Measurements from ENCODE around the gene OLFML3. TPM values are rescaled to one million over a fixed set of nuclear protein-coding genes. Genes with fewer than 3 reads are reported as not detected.

OLFML3 gene
- total and polyA plus RNA-seq, 7 donors = 6.4 to 15.8 (median 9.9) TPM

DNA sequence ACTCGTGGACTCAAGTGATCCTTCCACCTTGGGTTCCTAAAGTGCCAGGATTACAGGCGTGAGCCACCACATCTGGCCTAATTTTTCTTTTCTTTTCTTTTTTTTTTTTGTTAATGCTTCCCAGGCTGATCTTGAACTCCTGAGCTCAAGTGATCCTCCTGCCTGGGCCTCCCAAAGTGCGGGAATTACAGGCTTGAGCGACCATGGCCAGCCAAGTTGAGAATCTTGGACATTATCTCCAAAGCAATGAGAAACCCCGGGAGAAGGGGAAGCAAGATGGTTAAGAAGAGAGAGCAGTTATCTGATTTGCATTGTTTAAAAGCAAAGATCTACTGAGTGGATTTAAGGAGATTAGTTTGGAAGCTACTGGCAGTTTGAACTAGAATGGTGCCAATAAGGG lies 41.1 kb upstream of the OLFML3 start:
- Histone ChIP-seq H3K4me1 (peaks cover 63% of the 10 kb centered on the region), H3K27ac (no peak overlapping the region), H3K27me3 (ENCODE audit: insufficient read depth in 3 of 3, low read length in 2 of 3) (no peaks in the 10 kb centered on the region), H3K36me3 (ENCODE audit: insufficient read depth in 1 of 2, low read depth in 1 of 2) (peaks cover 0 to 27% of the 10 kb centered on the region in 2 donors), H3K4me3 (no peak overlapping the region), H3K9me3 (no peaks in the 10 kb centered on the region)
- 73 to 86% (median 86%) methylated on average over 5 of the region's 5 CpGs for WGBS, 3 donors
- intact Hi-C loops (cut with DNase I) = no loop called here
- TF ChIP-seq, protein P1, sequence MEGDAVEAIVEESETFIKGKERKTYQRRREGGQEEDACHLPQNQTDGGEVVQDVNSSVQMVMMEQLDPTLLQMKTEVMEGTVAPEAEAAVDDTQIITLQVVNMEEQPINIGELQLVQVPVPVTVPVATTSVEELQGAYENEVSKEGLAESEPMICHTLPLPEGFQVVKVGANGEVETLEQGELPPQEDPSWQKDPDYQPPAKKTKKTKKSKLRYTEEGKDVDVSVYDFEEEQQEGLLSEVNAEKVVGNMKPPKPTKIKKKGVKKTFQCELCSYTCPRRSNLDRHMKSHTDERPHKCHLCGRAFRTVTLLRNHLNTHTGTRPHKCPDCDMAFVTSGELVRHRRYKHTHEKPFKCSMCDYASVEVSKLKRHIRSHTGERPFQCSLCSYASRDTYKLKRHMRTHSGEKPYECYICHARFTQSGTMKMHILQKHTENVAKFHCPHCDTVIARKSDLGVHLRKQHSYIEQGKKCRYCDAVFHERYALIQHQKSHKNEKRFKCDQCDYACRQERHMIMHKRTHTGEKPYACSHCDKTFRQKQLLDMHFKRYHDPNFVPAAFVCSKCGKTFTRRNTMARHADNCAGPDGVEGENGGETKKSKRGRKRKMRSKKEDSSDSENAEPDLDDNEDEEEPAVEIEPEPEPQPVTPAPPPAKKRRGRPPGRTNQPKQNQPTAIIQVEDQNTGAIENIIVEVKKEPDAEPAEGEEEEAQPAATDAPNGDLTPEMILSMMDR (IDR thresholded peaks at IDR 0.05) = no peak
- ATAC-seq (no peak), DNase-seq (no peak)

DNA sequence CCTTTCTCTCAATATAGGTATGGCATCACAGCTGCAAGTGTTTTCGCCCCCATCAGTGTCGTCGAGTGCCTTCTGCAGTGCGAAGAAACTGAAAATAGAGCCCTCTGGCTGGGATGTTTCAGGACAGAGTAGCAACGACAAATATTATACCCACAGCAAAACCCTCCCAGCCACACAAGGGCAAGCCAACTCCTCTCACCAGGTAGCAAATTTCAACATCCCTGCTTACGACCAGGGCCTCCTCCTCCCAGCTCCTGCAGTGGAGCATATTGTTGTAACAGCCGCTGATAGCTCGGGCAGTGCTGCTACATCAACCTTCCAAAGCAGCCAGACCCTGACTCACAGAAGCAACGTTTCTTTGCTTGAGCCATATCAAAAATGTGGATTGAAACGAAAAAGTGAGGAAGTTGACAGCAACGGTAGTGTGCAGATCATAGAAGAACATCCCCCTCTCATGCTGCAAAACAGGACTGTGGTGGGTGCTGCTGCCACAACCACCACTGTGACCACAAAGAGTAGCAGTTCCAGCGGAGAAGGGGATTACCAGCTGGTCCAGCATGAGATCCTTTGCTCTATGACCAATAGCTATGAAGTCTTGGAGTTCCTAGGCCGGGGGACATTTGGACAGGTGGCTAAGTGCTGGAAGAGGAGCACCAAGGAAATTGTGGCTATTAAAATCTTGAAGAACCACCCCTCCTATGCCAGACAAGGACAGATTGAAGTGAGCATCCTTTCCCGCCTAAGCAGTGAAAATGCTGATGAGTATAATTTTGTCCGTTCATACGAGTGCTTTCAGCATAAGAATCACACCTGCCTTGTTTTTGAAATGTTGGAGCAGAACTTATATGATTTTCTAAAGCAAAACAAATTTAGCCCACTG lies 38.7 kb upstream of the OLFML3 start:
- WGBS, 3 donors = 57 to 77% (median 57%) methylated on average over 16 of the region's 16 CpGs
- Histone ChIP-seq H3K27me3 (ENCODE audit: insufficient read depth in 3 of 3, low read length in 2 of 3) (no peaks in the 10 kb centered on the region), H3K4me1 (peaks cover 48% of the 10 kb centered on the region), H3K36me3 (ENCODE audit: insufficient read depth in 1 of 2, low read depth in 1 of 2) (peaks cover 0 to 29% of the 10 kb centered on the region in 2 donors), H3K27ac (peak overlapping the region; percentile 80), H3K4me3 (peak overlapping the region; percentile 12), H3K9me3 (no peaks in the 10 kb centered on the region)
- peak; percentile 85 to 92 (median 90) for ATAC-seq
- TF ChIP-seq, protein P1 (IDR thresholded peaks at IDR 0.05) = no peak
- DNase-seq = peak in 1 of 2 donors; percentile 53
- intact Hi-C loops (cut with DNase I) = no loop called here

GRCh38 chr1:113941245-113941559 lies 38.1 kb upstream of the OLFML3 start:
- DNase-seq = no peak
- Histone ChIP-seq H3K4me1 (peaks cover 50% of the 10 kb centered on the region), H3K27me3 (ENCODE audit: insufficient read depth in 3 of 3, low read length in 2 of 3) (no peaks in the 10 kb centered on the region), H3K4me3 (no peak overlapping the region), H3K27ac (peak overlapping the region; percentile 80), H3K36me3 (ENCODE audit: insufficient read depth in 1 of 2, low read depth in 1 of 2) (peaks cover 0 to 29% of the 10 kb centered on the region in 2 donors), H3K9me3 (no peaks in the 10 kb centered on the region)
- intact Hi-C loops (cut with DNase I) = no loop called here
- TF ChIP-seq, protein P1 (IDR thresholded peaks at IDR 0.05) = no peak
- ATAC-seq = peak in 1 of 4 donors; percentile 45
- 60 to 75% (median 65%) methylated on average over 7 of the region's 7 CpGs for WGBS, 3 donors

- H3K4me3 ChIP-seq = no peak overlapping the region
- no peaks in the 10 kb centered on the region for H3K9me3 ChIP-seq
- H3K27ac ChIP-seq = peak overlapping the region; percentile 80
- H3K27me3 ChIP-seq (ENCODE audit: insufficient read depth in 3 of 3, low read length in 2 of 3) = no peaks in the 10 kb centered on the region
- DNase-seq (no peak), ATAC-seq (no peak)
- H3K36me3 ChIP-seq (ENCODE audit: insufficient read depth in 1 of 2, low read depth in 1 of 2) = peaks cover 0 to 29% of the 10 kb centered on the region in 2 donors
- peaks cover 50% of the 10 kb centered on the region for H3K4me1 ChIP-seq
- intact Hi-C loops (cut with DNase I) = no loop called here
- TF ChIP-seq, protein P1 (IDR thresholded peaks at IDR 0.05) = no peak
Measured at GRCh38 chr1:113942527-113942926, 36.7 kb upstream of the OLFML3 start.
